Breast epithelium (tissue), 4 donors: ENCODE measurements around the gene LRRC4C. TPM values are rescaled to one million over a fixed set of nuclear protein-coding genes. Genes with fewer than 3 reads are reported as not detected.

ENCODE experiments used
- DNase-seq, 2 donors: peaks; one replicate each; pipeline ENCODE4 v3.0.0-alpha.2; 2019; ENCODE audit warnings: low spot score in 2 of 2
- H3K27ac ChIP-seq, 2 donors: fragments of 200-600 bp; sonication (generic) in 1 of 2; one replicate each; pipeline ENCODE4 v1.5.1; 2016 to 2019; ENCODE audit warnings: mild to moderate bottlenecking in 1 of 2
- H3K27me3 ChIP-seq, 2 donors: fragments of 200-600 bp; sonication (generic) in 1 of 2; one replicate each; pipeline versions ENCODE4 v1.5.1 to v1.6.0; 2017 to 2019; ENCODE audit warnings: control low read depth in 1 of 2, mild to moderate bottlenecking in 1 of 2
- H3K36me3 ChIP-seq: fragments of 200-600 bp; one replicate; pipeline ENCODE4 v1.5.1; 2019
- H3K4me1 ChIP-seq, 2 donors: fragments of 200-600 bp; sonication (generic); one replicate each; pipeline ENCODE4 v1.5.1; 2016 to 2019; ENCODE audit warnings: control low read depth in 1 of 2
- H3K4me3 ChIP-seq, 3 donors: fragments of 200-600 bp; sonication (generic); 1 replicate in 2 of 3; 2 replicates in 1 of 3; pipeline ENCODE4 v1.5.1; 2016 to 2019; ENCODE audit warnings: mild to moderate bottlenecking in 3 of 3, moderate library complexity in 2 of 3
- H3K9me3 ChIP-seq, 2 donors: fragments of 200-600 bp; sonication (generic) in 1 of 2; one replicate each; pipeline ENCODE4 v1.5.1; 2016 to 2019; ENCODE audit warnings: control low read depth in 1 of 2
- CTCF ChIP-seq, 3 donors: fragments of 450-650 bp; IDR thresholded peaks; one replicate each; pipeline ENCODE4 v1.5.1; 2016 to 2017; ENCODE audit warnings: antibody characterized with exemption in 3 of 3, mild to moderate bottlenecking in 3 of 3, moderate library complexity in 3 of 3
- POLR2A ChIP-seq: fragments of 450-650 bp; IDR thresholded peaks from one replicate; pipeline ENCODE4 v1.6.1; 2016; ENCODE audit warnings: antibody characterized with exemption, mild to moderate bottlenecking, moderate library complexity
- POLR2AphosphoS5 ChIP-seq, 3 donors: sonication (generic); formaldehyde crosslinking; IDR thresholded peaks; one replicate each; pipeline ENCODE4 v1.6.1; 2017; ENCODE audit warnings: antibody characterized with exemption in 3 of 3
- intact Hi-C: fragments of 100-400 bp; cut with DNase I; formaldehyde crosslinking; loops from one replicate; pipeline ENCODE4 v1.15.1; 2023; ENCODE audit warnings: low total_unique reads
- total RNA-seq, 3 donors: library from RNA; depleted of rRNA; stranded (reverse); fragments of >200 nt; gene quantifications; one replicate each; pipeline ENCODE4 v1.1.0, GENCODE V29; 2016

LRRC4C gene
- total RNA-seq, 3 donors from 2014 or later = 2.9 to 15.4 (median 6.6) TPM

- no peak for DNase-seq
- Histone ChIP-seq H3K27me3 (no peaks in the 10 kb centered on the region), H3K4me3 (no peak overlapping the region), H3K27ac (no peak overlapping the region), H3K4me1 (no peaks in the 10 kb centered on the region), H3K9me3 (peaks cover 0 to 8% of the 10 kb centered on the region in 2 donors), H3K36me3 (no peaks in the 10 kb centered on the region)
- TF ChIP-seq POLR2AphosphoS5 (IDR thresholded peaks at IDR 0.05) (no peak), CTCF (IDR thresholded peaks at IDR 0.05) (no peak), POLR2A (no peak)
- intact Hi-C loops = no loop called here
Observed at GRCh38 chr11:40842750-40843339, 616.6 kb downstream of the LRRC4C start.

- no peaks in the 10 kb centered on the region for H3K27me3 ChIP-seq
- intact Hi-C loops = no loop called here
- DNase-seq = no peak
- no peaks in the 10 kb centered on the region for H3K4me1 ChIP-seq
- H3K27ac ChIP-seq = no peak overlapping the region
- TF ChIP-seq CTCF (IDR thresholded peaks at IDR 0.05) = no peak
- H3K36me3 ChIP-seq = no peaks in the 10 kb centered on the region
- no peak overlapping the region for H3K4me3 ChIP-seq
- H3K9me3 ChIP-seq = peaks cover 0 to 8% of the 10 kb centered on the region in 2 donors
Observed at GRCh38 chr11:40841231-40841630, 618.2 kb downstream of the LRRC4C start.

DNA sequence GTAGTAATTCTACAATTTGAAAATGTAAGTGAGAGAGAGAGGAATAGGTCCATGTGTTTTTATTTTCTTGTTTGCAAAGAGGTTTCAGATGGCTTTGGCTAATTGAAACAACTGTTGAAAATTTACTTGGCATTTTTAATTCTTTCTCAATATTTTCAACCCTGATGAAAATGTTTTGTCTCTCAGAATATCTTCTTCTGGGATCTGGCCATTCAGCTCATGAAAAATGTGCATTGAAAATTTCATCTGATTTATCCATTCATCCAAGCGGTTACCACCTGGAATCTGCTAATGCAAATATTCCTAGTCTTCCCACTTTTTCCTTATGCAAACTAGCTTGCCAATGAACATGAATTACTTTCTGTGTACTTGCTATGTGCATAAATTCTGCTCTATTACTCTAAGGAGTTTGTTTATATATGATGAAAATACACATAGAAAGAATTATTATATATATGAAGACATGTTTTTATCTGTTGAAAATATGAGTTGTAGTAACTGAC lies 621.2 kb downstream of the LRRC4C start:
- Histone ChIP-seq H3K9me3 (peaks cover 0 to 8% of the 10 kb centered on the region in 2 donors), H3K27ac (no peak overlapping the region), H3K36me3 (no peaks in the 10 kb centered on the region), H3K4me1 (no peaks in the 10 kb centered on the region), H3K4me3 (no peak overlapping the region), H3K27me3 (no peaks in the 10 kb centered on the region)
- intact Hi-C loops = no loop called here
- DNase-seq = no peak
- no peak for TF ChIP-seq POLR2AphosphoS5 (IDR thresholded peaks at IDR 0.05)
- TF ChIP-seq CTCF (IDR thresholded peaks at IDR 0.05) = no peak
- no peak for TF ChIP-seq POLR2A

- intact Hi-C loops = no loop called here
- DNase-seq = no peak
- H3K4me3 ChIP-seq = no peak overlapping the region
- H3K4me1 ChIP-seq = no peaks in the 10 kb centered on the region
- TF ChIP-seq CTCF (IDR thresholded peaks at IDR 0.05) (no peak), POLR2A (no peak), POLR2AphosphoS5 (IDR thresholded peaks at IDR 0.05) (no peak)
- H3K9me3 ChIP-seq = no peaks in the 10 kb centered on the region
- H3K27ac ChIP-seq = no peak overlapping the region
- H3K36me3 ChIP-seq = no peaks in the 10 kb centered on the region
- no peaks in the 10 kb centered on the region for H3K27me3 ChIP-seq
Observed at GRCh38 chr11:40827116-40827515, 632.3 kb downstream of the LRRC4C start.

GRCh38 chr11:40826601-40827000 lies 632.9 kb downstream of the LRRC4C start:
- DNase-seq = no peak
- no peaks in the 10 kb centered on the region for H3K4me1 ChIP-seq
- intact Hi-C loops = no loop called here
- no peaks in the 10 kb centered on the region for H3K27me3 ChIP-seq
- TF ChIP-seq POLR2AphosphoS5 (IDR thresholded peaks at IDR 0.05) (no peak), CTCF (IDR thresholded peaks at IDR 0.05) (no peak), POLR2A (no peak)
- H3K4me3 ChIP-seq = no peak overlapping the region
- H3K9me3 ChIP-seq = no peaks in the 10 kb centered on the region
- H3K36me3 ChIP-seq = no peaks in the 10 kb centered on the region
- H3K27ac ChIP-seq = no peak overlapping the region
